ENCODE results near the gene PTCRA. TPM values are rescaled to one million over a fixed set of nuclear protein-coding genes. Genes with fewer than 3 reads are reported as not detected.

The PTCRA gene
- total RNA-seq, 3 donors from 2014 or later, result not detected

- no peak for DNase-seq
- Mint-ChIP-seq H3K36me3 (ENCODE audit: insufficient read depth) (peaks cover 4% of the 10 kb centered on the region), H3K27me3 (ENCODE audit: low read depth) (no peaks in the 10 kb centered on the region), H3K9me3 (no peaks in the 10 kb centered on the region), H3K4me3 (no peak overlapping the region), H3K4me1 (ENCODE audit: low read depth) (peaks cover 5% of the 10 kb centered on the region)
- ATAC-seq, result no peak
Observed at GRCh38 chr6:42968126-42968701, 52.4 kb downstream of the PTCRA start.

- no peaks in the 10 kb centered on the region for H3K27me3 Mint-ChIP-seq (ENCODE audit: low read depth)
- H3K9me3 Mint-ChIP-seq, result no peaks in the 10 kb centered on the region
- peaks cover 5% of the 10 kb centered on the region for H3K36me3 Mint-ChIP-seq (ENCODE audit: insufficient read depth)
- DNase-seq, result no peak
- no peak for ATAC-seq
- peaks cover 6% of the 10 kb centered on the region for H3K4me1 Mint-ChIP-seq (ENCODE audit: low read depth)
- no peak overlapping the region for H3K4me3 Mint-ChIP-seq
Observed at GRCh38 chr6:42968783-42969182, 52.9 kb downstream of the PTCRA start.

DNA sequence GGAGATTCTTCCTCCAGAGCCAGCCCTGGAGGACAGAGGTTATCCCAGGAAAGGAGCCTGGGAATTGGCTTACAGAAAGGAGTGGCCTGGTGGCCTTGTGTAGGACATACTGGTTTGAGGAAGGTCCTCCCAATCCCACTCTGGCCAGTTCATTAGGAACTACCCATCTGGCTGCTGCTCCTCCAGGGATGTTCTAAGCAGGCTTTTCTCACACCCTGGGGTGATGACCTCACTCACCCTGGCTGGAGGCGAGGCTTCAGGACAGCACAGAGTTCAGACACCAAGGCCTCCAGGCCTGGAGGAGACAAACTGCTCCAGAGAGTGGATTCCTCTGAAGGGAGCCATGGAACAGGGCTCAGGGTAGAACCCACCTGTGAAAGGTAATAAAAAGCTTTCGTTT is 53.6 kb downstream of the PTCRA start:
- Mint-ChIP-seq H3K27me3 (ENCODE audit: low read depth) (no peaks in the 10 kb centered on the region), H3K36me3 (ENCODE audit: insufficient read depth) (peaks cover 7% of the 10 kb centered on the region), H3K4me3 (no peak overlapping the region), H3K4me1 (ENCODE audit: low read depth) (peaks cover 9% of the 10 kb centered on the region), H3K9me3 (no peaks in the 10 kb centered on the region)
- ATAC-seq, result no peak
- DNase-seq, result no peak

DNA sequence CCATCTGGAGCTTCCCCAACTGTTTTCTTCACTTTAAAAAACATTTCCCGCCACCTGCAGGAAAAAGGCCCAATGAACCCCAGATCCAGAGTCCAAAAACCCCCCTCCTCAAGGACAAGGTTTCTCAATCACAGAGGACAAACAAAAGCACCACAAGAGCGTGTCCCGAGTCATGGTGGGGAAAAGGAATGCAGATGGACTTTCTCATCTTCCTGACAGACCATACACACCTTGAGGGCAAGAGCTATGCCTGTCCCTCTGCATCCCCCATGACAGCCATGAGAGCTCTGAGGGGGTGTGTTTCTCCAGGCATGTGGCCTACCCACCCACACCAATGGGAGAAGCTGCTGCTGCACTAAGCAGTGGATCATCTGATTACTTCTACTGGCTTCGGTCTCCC is 54.1 kb downstream of the PTCRA start:
- Mint-ChIP-seq H3K4me1 (ENCODE audit: low read depth) (peaks cover 10% of the 10 kb centered on the region), H3K9me3 (no peaks in the 10 kb centered on the region), H3K27me3 (ENCODE audit: low read depth) (no peaks in the 10 kb centered on the region), H3K4me3 (no peak overlapping the region), H3K36me3 (ENCODE audit: insufficient read depth) (peaks cover 4% of the 10 kb centered on the region)
- ATAC-seq (no peak), DNase-seq (no peak)

DNA sequence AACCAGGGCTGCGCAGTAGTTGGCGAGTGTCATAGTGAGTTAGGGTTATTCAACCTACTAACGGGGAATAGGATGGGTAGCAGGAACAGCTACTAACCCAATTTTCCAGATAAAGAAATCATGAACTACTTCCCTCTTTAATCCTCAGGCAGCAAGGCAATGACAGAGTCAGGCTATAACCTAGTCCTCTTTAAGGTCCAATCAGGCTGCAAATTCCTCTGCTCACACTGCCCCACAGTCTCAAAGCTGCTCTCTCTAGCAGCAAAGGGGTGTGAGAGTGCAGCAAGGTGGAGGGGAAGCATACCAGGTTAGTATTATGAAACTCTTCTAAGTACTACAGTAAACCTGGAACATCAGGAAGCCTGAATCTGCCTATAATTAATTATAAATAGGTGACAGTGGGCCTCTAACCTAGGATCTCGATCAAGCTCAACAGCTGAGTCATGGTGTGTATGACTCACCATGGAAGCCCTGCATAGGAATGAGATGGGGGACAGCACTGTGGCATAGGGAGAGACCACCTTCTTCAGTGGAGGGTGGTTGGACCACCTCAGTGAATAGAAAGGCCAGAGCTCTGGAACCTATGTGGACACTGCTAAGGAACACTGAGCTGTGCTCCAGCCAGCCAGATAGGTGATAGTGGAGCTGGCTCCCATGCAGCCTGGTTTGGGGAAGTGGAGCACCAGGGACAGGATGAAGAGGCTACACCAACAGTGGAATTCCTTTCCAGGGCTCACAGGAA is 55.2 kb downstream of the PTCRA start:
- H3K4me3 Mint-ChIP-seq, result no peak overlapping the region
- H3K4me1 Mint-ChIP-seq (ENCODE audit: low read depth), result peaks cover 16% of the 10 kb centered on the region
- H3K9me3 Mint-ChIP-seq, result no peaks in the 10 kb centered on the region
- peak; percentile 71 to 75 for ATAC-seq
- no peak for DNase-seq
- peaks cover 4% of the 10 kb centered on the region for H3K36me3 Mint-ChIP-seq (ENCODE audit: insufficient read depth)
- H3K27me3 Mint-ChIP-seq (ENCODE audit: low read depth), result no peaks in the 10 kb centered on the region

DNA sequence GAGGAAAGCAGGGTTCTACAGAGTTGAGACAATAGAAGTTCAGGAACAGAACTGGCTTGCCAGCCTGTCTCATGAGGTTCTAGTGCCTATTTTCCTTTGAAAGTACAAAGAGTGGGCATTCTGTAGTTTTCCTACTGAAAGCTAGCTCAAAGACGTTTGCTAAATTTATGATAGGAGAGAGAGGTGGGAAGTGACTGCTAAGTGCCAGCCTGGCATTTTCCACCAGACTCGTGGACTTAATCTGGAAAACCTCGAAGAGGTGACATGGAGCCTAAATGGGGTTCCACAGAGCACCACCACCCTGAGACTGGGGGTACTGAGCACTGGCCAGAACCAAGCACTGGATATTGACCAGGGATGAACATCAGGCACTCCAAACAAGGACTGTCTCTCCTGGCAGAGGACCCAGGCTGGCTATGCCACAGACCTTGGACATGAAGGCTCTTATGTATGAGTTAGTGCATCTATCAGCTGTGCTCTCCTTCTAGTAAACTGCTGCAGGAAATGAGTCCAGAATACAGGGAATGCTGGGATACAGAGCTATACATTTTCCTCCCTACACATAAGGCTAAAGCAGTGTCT is 56.0 kb downstream of the PTCRA start:
- no peaks in the 10 kb centered on the region for H3K27me3 Mint-ChIP-seq (ENCODE audit: low read depth)
- H3K4me1 Mint-ChIP-seq (ENCODE audit: low read depth), result peaks cover 21% of the 10 kb centered on the region
- no peak for ATAC-seq
- H3K4me3 Mint-ChIP-seq, result no peak overlapping the region
- no peak for DNase-seq
- no peaks in the 10 kb centered on the region for H3K9me3 Mint-ChIP-seq
- H3K36me3 Mint-ChIP-seq (ENCODE audit: insufficient read depth), result peaks cover 4% of the 10 kb centered on the region

DNA sequence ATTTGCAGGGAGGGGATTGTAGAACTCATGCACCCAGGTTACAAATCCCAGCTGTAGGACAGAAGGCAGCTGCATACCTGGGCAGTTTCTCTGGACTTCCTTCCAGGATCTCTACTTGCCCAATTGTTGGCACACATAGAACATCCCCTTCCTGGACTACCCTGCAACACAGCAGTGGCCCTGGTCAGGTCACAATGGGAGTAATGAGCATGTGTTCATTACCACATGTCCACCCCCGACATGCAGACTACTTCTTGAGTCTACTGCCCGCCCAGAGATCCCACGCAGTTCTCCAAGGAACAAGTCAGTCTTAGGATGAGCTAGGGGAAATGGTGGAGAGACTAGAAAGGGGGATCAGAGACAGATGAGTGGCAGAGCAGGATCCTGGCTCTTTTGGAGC is 58.1 kb downstream of the PTCRA start:
- no peaks in the 10 kb centered on the region for H3K27me3 Mint-ChIP-seq (ENCODE audit: low read depth)

GRCh38 chr6:42974919-42975505 is 59.2 kb downstream of the PTCRA start:
- no peaks in the 10 kb centered on the region for H3K27me3 Mint-ChIP-seq (ENCODE audit: low read depth)
- DNase-seq (no peak), ATAC-seq (no peak)
- no peak overlapping the region for H3K4me3 Mint-ChIP-seq
- H3K4me1 Mint-ChIP-seq (ENCODE audit: low read depth), result peaks cover 37% of the 10 kb centered on the region
- H3K9me3 Mint-ChIP-seq, result no peaks in the 10 kb centered on the region
- H3K36me3 Mint-ChIP-seq (ENCODE audit: insufficient read depth), result peaks cover 6% of the 10 kb centered on the region

More for the DNA sequence above, 58.1 kb downstream of the PTCRA start:
- H3K9me3 Mint-ChIP-seq, result no peaks in the 10 kb centered on the region
- peaks cover 29% of the 10 kb centered on the region for H3K4me1 Mint-ChIP-seq (ENCODE audit: low read depth)
- DNase-seq (no peak), ATAC-seq (no peak)
- no peak overlapping the region for H3K4me3 Mint-ChIP-seq
- H3K36me3 Mint-ChIP-seq (ENCODE audit: insufficient read depth), result peaks cover 6% of the 10 kb centered on the region

Other genes starting within 250 kb of the PTCRA start
- gene PRPH2, start 193.5 kb upstream of the PTCRA start, total RNA-seq, result under 1 TPM in 1 of 3 donors, not detected in 2; 0.05 TPM
- gene TBCC, start 169.9 kb upstream of the PTCRA start, total RNA-seq, result 10 to 100 TPM; 19.6 to 21.4 (median 20.1) TPM
- 1 to 10 TPM; 7.6 to 8.5 (median 8.2) TPM for gene BICRAL, start 134.0 kb upstream of the PTCRA start, total RNA-seq
- 100 to 1,000 TPM; 262 to 307 (median 280) TPM for gene RPL7L1, start 36.4 kb upstream of the PTCRA start, total RNA-seq
- 10 to 100 TPM; 41.9 to 46.6 (median 42.4) TPM for gene CNPY3, start 13.4 kb downstream of the PTCRA start, total RNA-seq
- gene GNMT, start 44.7 kb downstream of the PTCRA start, total RNA-seq, result under 1 TPM; 0.20 to 0.71 (median 0.69) TPM
- gene PEX6, start 63.1 kb downstream of the PTCRA start, total RNA-seq, result 10 to 100 TPM in 2 of 3 donors, 1 to 10 TPM in 1; 4.2 to 13.2 (median 10.9) TPM
- 10 to 100 TPM; 32.8 to 37.0 (median 32.9) TPM for gene PPP2R5D, start 68.5 kb downstream of the PTCRA start, total RNA-seq
- 10 to 100 TPM; 95.7 to 98.6 (median 96.8) TPM for gene MEA1, start 97.9 kb downstream of the PTCRA start, total RNA-seq
- 10 to 100 TPM; 51.9 to 55.8 (median 52.2) TPM for gene KLHDC3, start 98.2 kb downstream of the PTCRA start, total RNA-seq
- gene RRP36, start 105.6 kb downstream of the PTCRA start, total RNA-seq, result 100 to 1,000 TPM in 2 of 3 donors, 10 to 100 TPM in 1; 98.1 to 103 (median 100) TPM
- 10 to 100 TPM; 13.2 to 15.0 (median 13.3) TPM for gene CUL7, start 137.8 kb downstream of the PTCRA start, total RNA-seq
- gene MRPL2, start 143.4 kb downstream of the PTCRA start, total RNA-seq, result 100 to 1,000 TPM in 2 of 3 donors, 10 to 100 TPM in 1; 93.3 to 120 (median 115) TPM
- gene KLC4, start 143.6 kb downstream of the PTCRA start, total RNA-seq, result 1 to 10 TPM; 5.4 to 9.1 (median 7.4) TPM
- gene PTK7, start 160.3 kb downstream of the PTCRA start, total RNA-seq, result 1 to 10 TPM; 1.3 to 4.3 (median 1.9) TPM

Measured in activated T-cell treated with anti-CD3 and anti-CD28 coated beads, Interleukin-2, amount 50 U/mL, for 4 hours (primary cell).